ENCODE results near the gene ST7. TPM values are rescaled to one million over a fixed set of nuclear protein-coding genes. Genes with fewer than 3 reads are reported as not detected.
A peak's percentile ranks its signal among the peaks of the same experiment; 100 is the strongest.

Gene ST7
- total and polyA plus RNA-seq, 2 of the 13 experiments (the other 11 are each of a cell fraction or from before 2014, with no cell fraction given) = 17.3 to 23.5 TPM

DNA sequence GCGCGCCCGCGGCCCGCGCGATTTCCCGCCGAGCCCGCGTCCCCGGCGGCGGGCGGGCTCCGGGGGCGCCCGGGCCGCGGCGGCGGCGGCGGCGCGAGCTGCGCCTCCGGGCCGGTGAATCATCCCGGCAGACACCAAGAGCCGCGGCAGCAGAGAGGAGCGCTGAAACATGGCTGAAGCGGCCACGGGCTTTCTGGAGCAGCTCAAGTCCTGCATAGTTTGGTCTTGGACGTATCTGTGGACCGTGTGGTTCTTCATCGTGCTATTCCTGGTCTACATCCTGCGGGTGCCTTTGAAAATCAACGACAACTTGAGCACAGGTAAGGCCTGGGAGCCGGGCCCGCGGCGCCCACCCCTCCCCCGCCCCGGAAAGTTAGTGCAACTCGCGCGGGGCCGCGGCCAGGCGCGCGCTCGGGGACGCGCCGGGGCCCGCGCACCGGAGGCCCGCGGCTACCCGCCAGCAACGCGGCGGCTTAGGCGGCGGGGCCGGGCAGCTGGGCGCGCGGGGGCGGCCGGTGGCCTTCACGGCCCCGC is at the start of gene ST7 (continued):
- TF ChIP-seq NR1H2 (CRISPR knock-in tag; IDR thresholded peaks at IDR 0.05; ENCODE audit: borderline replicate concordance, low read depth) (no peak), SCMH1 (CRISPR knock-in tag; IDR thresholded peaks at IDR 0.05; ENCODE audit: borderline replicate concordance) (no peak), ZNF17 (CRISPR knock-in tag; IDR thresholded peaks at IDR 0.05) (no peak), CREM (IDR thresholded peaks at IDR 0.05) (no peak), CREM (CRISPR knock-in tag; IDR thresholded peaks at IDR 0.05) (no peak), SAFB2 (CRISPR knock-in tag; IDR thresholded peaks at IDR 0.05; ENCODE audit: borderline replicate concordance, low read depth) (no peak), NCOA1 (CRISPR knock-in tag; IDR thresholded peaks at IDR 0.05) (no peak), ZKSCAN1 (IDR thresholded peaks at IDR 0.05; ENCODE audit: low read length) (no peak), ZNF383 (CRISPR knock-in tag; IDR thresholded peaks at IDR 0.05; ENCODE audit: borderline replicate concordance) (no peak), TMF1 (CRISPR knock-in tag; IDR thresholded peaks at IDR 0.05; ENCODE audit: low read depth) (no peak), KDM2A (CRISPR knock-in tag; IDR thresholded peaks at IDR 0.05; ENCODE audit: borderline replicate concordance, low read depth) (peak; percentile 54; the same call in 1 of the 2 replicates)
- TF ChIP-seq, protein P1, sequence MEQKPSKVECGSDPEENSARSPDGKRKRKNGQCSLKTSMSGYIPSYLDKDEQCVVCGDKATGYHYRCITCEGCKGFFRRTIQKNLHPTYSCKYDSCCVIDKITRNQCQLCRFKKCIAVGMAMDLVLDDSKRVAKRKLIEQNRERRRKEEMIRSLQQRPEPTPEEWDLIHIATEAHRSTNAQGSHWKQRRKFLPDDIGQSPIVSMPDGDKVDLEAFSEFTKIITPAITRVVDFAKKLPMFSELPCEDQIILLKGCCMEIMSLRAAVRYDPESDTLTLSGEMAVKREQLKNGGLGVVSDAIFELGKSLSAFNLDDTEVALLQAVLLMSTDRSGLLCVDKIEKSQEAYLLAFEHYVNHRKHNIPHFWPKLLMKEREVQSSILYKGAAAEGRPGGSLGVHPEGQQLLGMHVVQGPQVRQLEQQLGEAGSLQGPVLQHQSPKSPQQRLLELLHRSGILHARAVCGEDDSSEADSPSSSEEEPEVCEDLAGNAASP (CRISPR knock-in tag; IDR thresholded peaks at IDR 0.05; ENCODE audit: borderline replicate concordance) = no peak
- TF ChIP-seq, protein P2, sequence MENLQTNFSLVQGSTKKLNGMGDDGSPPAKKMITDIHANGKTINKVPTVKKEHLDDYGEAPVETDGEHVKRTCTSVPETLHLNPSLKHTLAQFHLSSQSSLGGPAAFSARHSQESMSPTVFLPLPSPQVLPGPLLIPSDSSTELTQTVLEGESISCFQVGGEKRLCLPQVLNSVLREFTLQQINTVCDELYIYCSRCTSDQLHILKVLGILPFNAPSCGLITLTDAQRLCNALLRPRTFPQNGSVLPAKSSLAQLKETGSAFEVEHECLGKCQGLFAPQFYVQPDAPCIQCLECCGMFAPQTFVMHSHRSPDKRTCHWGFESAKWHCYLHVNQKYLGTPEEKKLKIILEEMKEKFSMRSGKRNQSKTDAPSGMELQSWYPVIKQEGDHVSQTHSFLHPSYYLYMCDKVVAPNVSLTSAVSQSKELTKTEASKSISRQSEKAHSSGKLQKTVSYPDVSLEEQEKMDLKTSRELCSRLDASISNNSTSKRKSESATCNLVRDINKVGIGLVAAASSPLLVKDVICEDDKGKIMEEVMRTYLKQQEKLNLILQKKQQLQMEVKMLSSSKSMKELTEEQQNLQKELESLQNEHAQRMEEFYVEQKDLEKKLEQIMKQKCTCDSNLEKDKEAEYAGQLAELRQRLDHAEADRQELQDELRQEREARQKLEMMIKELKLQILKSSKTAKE (CRISPR knock-in tag; IDR thresholded peaks at IDR 0.05; ENCODE audit: borderline replicate concordance) = no peak
- TF ChIP-seq, protein P3, sequence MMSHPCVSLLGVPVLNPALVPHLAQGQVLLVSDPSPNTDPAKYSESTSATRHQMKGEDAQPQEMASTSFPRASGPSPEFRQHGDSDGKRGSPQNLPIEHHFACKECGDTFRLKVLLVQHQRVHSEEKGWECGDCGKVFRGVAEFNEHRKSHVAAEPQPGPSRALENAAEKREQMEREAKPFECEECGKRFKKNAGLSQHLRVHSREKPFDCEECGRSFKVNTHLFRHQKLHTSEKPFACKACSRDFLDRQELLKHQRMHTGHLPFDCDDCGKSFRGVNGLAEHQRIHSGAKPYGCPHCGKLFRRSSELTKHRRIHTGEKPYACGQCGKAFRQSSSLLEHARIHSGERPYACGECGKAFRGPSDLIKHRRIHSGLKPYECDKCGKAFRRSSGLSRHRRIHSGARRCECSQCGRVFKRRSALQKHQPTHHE (CRISPR knock-in tag; IDR thresholded peaks at IDR 0.05; ENCODE audit: borderline replicate concordance) = no peak; the same call in 1 of the 2 replicates
- TF ChIP-seq, protein P4, sequence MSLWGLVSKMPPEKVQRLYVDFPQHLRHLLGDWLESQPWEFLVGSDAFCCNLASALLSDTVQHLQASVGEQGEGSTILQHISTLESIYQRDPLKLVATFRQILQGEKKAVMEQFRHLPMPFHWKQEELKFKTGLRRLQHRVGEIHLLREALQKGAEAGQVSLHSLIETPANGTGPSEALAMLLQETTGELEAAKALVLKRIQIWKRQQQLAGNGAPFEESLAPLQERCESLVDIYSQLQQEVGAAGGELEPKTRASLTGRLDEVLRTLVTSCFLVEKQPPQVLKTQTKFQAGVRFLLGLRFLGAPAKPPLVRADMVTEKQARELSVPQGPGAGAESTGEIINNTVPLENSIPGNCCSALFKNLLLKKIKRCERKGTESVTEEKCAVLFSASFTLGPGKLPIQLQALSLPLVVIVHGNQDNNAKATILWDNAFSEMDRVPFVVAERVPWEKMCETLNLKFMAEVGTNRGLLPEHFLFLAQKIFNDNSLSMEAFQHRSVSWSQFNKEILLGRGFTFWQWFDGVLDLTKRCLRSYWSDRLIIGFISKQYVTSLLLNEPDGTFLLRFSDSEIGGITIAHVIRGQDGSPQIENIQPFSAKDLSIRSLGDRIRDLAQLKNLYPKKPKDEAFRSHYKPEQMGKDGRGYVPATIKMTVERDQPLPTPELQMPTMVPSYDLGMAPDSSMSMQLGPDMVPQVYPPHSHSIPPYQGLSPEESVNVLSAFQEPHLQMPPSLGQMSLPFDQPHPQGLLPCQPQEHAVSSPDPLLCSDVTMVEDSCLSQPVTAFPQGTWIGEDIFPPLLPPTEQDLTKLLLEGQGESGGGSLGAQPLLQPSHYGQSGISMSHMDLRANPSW (CRISPR knock-in tag; IDR thresholded peaks at IDR 0.05; ENCODE audit: borderline replicate concordance) = no peak
- TF ChIP-seq, protein P5, sequence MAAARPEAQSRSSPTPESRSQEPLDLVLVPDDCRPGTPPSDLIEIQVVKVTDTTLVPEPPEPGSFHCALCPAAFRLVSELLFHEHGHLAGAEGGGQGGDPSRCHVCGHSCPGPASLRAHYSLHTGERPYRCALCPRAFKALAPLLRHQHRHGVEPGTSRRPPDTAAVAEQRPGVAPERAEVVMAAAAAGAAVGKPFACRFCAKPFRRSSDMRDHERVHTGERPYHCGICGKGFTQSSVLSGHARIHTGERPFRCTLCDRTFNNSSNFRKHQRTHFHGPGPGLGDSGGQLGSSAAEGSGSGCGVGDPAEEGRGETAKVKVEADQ (CRISPR knock-in tag; IDR thresholded peaks at IDR 0.05; ENCODE audit: borderline replicate concordance) = no peak
- TF ChIP-seq, protein P6, sequence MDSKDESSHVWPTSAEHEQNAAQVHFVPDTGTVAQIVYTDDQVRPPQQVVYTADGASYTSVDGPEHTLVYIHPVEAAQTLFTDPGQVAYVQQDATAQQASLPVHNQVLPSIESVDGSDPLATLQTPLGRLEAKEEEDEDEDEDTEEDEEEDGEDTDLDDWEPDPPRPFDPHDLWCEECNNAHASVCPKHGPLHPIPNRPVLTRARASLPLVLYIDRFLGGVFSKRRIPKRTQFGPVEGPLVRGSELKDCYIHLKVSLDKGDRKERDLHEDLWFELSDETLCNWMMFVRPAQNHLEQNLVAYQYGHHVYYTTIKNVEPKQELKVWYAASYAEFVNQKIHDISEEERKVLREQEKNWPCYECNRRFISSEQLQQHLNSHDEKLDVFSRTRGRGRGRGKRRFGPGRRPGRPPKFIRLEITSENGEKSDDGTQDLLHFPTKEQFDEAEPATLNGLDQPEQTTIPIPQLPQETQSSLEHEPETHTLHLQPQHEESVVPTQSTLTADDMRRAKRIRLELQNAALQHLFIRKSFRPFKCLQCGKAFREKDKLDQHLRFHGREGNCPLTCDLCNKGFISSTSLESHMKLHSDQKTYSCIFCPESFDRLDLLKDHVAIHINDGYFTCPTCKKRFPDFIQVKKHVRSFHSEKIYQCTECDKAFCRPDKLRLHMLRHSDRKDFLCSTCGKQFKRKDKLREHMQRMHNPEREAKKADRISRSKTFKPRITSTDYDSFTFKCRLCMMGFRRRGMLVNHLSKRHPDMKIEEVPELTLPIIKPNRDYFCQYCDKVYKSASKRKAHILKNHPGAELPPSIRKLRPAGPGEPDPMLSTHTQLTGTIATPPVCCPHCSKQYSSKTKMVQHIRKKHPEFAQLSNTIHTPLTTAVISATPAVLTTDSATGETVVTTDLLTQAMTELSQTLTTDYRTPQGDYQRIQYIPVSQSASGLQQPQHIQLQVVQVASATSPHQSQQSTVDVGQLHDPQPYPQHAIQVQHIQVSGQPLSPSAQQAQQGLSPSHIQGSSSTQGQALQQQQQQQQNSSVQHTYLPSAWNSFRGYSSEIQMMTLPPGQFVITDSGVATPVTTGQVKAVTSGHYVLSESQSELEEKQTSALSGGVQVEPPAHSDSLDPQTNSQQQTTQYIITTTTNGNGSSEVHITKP (CRISPR knock-in tag; IDR thresholded peaks at IDR 0.05; ENCODE audit: low read depth) = peak; percentile 69; the same call in 1 of the 2 replicates
